GM20000 (cell line): ENCODE data around the gene MYH15.

Source experiments
- DNase-seq: peaks from one replicate; pipeline ENCODE4 v3.0.0; 2012; ENCODE audit warnings: low spot score
- TF ChIP-seq, protein P1 (sequence below): IDR thresholded peaks from 2 replicates; pipeline ENCODE4 v1.5.1; 2012; ENCODE audit warnings: mild to moderate bottlenecking, control low read depth; ENCODE audit errors: extremely low read depth, missing control alignments

MYH15 gene

DNA sequence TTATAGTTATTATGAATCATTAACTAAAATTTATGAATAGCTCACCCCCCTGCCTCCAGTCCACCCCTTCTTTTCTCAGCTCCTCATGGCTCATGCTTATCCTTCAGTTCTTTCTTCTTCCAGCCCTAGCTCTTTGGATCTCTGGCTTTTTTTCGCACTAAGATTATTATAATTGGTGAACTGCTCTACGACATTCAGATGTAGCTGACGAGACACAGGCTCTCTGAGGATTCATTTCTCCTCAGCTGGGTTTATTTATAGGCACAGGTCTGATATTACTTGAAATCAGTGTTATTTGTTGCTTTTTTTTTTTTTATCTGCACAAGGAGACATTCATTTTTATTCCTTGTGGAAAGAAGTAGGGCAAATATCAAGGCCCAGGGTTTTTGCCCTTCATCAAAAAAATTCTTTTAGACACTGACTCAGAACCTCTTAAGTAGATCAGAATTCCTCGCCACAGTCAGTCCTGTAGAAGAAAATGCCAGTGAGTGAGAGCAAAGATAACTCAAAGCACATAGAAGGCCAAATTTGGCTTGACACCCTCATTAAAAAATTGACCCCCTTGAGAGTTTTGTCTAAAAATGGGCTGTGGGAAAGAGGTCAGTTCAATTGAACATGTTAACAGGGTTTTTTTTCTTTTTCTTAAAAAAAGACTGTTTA lies 106.6 kb downstream of the MYH15 start:
- TF ChIP-seq, protein P1, sequence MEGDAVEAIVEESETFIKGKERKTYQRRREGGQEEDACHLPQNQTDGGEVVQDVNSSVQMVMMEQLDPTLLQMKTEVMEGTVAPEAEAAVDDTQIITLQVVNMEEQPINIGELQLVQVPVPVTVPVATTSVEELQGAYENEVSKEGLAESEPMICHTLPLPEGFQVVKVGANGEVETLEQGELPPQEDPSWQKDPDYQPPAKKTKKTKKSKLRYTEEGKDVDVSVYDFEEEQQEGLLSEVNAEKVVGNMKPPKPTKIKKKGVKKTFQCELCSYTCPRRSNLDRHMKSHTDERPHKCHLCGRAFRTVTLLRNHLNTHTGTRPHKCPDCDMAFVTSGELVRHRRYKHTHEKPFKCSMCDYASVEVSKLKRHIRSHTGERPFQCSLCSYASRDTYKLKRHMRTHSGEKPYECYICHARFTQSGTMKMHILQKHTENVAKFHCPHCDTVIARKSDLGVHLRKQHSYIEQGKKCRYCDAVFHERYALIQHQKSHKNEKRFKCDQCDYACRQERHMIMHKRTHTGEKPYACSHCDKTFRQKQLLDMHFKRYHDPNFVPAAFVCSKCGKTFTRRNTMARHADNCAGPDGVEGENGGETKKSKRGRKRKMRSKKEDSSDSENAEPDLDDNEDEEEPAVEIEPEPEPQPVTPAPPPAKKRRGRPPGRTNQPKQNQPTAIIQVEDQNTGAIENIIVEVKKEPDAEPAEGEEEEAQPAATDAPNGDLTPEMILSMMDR = no peak
- DNase-seq = no peak

DNA sequence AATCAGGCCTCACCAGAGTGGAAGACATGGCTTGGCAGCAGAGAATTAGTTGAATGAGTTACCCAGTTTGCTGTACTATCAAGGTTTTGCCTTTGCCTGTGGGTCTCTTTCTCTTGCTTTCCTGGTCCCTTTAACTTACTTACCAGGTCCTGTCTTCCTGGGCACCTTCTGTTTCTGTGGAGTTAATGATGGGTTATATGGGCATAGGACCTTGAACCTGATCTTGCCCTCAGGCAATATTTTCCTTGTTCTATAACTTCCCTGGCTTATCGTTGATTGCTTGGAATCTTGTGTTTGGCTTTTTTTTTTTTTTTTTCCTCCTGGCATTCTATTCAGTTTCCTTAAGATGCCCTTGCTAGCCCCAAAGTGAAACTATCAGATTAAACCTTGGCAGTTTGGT lies 107.2 kb downstream of the MYH15 start:
- no peak for DNase-seq
- TF ChIP-seq, protein P1 = no peak

DNA sequence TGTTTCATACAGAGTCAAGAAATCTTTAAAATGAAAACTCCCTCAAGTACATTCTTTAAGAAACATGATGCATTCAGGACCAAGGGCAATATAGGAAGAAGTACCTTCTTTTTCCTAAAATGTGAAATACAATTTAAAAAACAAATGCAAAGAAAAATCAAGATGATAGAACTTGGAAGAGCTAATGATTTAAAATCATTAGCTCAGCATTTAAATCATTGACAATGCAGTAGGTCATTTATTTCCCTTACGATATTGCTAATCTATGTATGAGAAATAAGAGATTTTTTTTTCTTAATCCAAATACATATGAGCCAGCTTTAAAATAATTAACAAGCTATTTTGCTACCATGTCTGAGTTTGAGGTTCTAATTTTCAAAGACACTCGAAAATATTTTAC lies 108.6 kb downstream of the MYH15 start:
- TF ChIP-seq, protein P1 = no peak
- no peak for DNase-seq

DNA sequence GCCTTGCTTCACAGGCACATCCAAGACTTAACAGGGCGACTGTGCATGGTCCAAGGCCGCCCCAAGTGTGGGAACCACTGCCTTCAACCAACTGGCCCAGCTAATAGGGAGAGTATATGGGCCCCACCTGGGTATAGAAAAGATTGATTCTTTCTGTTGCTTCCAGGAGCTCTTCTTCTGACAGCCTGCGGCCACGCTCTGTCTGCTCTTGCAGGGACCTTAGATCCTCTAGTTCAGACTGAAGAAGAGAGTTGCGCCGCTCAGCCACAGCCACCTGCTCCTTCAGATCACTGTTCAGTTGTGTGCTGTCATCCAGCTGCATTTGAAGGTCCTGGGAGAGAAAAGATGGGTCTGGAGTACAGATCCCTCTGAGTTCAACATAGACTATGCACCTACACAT lies 111.9 kb downstream of the MYH15 start:
- TF ChIP-seq, protein P1 = no peak
- DNase-seq = no peak

DNA sequence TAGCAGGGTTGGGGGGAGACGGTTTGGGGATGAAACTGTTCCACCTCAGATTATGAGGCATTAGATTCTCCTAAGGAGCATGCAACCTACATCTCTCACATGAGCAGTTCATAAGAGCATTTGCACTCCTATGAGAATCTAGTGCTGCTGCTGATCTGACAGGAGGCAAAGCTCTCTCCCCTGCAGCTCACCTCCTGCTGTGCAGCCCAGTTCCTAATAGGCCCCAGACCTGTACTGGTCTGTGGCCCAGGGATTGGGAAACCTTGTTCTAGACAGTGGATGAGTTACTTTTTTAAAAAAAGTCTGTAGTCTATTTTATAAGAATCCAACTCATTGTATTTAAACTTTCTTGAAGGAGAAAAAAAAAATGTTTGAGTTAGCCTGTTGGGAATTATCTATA lies 114.1 kb downstream of the MYH15 start:
- no peak for DNase-seq
- TF ChIP-seq, protein P1 = no peak

DNA sequence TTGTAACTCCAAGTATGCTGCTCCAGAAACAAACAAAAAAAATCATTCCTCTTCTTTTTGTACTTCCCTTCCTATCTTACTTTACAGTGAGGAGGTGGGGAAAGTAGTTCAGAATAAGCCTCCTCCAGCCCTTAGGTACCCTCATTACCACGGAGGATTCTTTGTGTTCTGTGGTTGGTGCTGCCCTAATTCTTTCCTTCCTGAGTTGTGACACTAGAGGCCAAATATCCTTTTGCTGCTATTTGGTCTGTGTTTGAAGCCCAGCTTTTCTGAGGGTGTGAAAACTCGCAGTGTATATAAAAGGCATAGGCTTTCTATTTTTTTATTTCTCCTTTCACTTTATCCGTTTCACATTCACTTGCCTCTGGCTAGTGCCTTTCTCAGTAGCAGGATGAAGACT lies 115.8 kb downstream of the MYH15 start:
- TF ChIP-seq, protein P1 = no peak
- DNase-seq = no peak

DNA sequence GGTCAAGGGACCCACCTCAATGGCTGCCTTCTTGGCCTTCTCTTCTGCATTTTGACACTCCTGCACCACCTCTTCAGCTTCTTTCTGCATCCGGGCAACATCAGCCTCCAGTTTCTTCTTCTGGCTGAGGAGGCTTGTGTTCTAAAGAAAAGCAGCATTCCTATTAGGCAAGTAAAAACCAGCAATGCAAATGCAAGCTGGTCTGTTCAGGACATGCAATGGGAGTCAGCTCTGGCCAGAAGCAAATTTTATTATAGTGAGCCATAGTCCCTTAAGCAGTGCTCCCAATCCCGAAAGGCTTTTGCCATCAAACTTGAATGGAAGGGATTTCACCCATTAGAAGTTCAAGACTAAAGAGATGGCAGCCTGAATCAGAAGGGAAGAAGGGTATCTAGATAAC lies 116.4 kb downstream of the MYH15 start:
- TF ChIP-seq, protein P1 = no peak
- DNase-seq = no peak
